C4-2B (cell line): ENCODE measurements around the gene UPF2.

Source experiments
- ZFX ChIP-seq: fragments of 450-650 bp; IDR thresholded peaks from 2 replicates; pipeline ENCODE4 v1.6.1; 2017
- TF ChIP-seq, protein P1 (sequence below): fragments of 450-650 bp; conservative IDR thresholded peaks from 2 replicates; pipeline ENCODE4 v1.5.1; 2017; ENCODE audit warnings: mild to moderate bottlenecking

DNA sequence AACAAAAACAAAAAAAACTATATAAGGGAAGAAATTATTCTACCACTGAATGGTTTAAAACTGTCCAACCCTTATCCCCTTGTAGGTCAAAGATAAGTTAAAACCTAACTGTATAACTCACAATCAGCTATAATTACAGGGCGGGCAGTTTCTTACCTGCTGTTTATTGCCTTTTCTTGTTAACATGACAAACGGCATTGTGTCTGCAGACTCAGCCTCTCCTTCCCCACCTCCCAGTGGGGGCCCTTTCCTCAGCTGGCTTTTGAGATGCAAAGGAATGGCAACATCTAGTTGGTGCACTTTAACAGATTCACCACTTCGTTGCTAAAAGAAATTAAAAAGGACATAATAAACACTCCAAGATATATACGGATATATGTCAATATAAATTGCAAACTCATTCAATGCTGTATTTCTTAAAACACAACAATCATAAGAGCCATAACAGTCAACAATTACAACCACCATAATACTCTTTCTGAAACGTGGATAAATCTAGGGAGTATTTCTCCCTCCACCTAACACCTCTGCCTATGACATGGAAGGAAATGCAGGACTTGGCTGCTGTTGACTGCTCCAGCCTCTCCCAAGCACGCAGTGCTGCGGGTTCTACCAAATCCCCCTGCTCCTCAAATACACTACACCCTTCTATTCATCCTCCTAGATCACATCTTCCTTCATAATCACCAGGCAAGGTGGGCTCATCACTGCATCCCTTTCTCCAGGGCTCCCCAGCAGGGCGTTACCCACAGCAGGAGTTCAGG is 106.0 kb downstream of the UPF2 start:
- TF ChIP-seq, protein P1, sequence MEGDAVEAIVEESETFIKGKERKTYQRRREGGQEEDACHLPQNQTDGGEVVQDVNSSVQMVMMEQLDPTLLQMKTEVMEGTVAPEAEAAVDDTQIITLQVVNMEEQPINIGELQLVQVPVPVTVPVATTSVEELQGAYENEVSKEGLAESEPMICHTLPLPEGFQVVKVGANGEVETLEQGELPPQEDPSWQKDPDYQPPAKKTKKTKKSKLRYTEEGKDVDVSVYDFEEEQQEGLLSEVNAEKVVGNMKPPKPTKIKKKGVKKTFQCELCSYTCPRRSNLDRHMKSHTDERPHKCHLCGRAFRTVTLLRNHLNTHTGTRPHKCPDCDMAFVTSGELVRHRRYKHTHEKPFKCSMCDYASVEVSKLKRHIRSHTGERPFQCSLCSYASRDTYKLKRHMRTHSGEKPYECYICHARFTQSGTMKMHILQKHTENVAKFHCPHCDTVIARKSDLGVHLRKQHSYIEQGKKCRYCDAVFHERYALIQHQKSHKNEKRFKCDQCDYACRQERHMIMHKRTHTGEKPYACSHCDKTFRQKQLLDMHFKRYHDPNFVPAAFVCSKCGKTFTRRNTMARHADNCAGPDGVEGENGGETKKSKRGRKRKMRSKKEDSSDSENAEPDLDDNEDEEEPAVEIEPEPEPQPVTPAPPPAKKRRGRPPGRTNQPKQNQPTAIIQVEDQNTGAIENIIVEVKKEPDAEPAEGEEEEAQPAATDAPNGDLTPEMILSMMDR: no peak
- no peak for TF ChIP-seq ZFX
